OCI-LY1 (cell line): ENCODE results near the gene RNF17.

Source experiments
- H2AFZ ChIP-seq: fragments of 200-600 bp; sonication (generic), shearing (Covaris generic); 2 replicates; pipeline ENCODE4 v1.6.0; 2014; ENCODE audit warnings: antibody characterized with exemption, mild to moderate bottlenecking, low read length
- H3F3A ChIP-seq: fragments of 200-600 bp; sonication (generic), shearing (Covaris generic); 2 replicates; pipeline ENCODE4 v1.6.0; 2014; ENCODE audit warnings: mild to moderate bottlenecking, antibody characterized with exemption, low read length, moderate library complexity; ENCODE audit not compliant: insufficient read depth
- H3K27ac ChIP-seq: fragments of 200-600 bp; sonication (generic); 2 replicates; pipeline ENCODE4 v1.5.1; 2014; ENCODE audit warnings: low read length, mixed run types, mild to moderate bottlenecking, low read depth; ENCODE audit not compliant: poor library complexity, severe bottlenecking
- H3K27me3 ChIP-seq: fragments of 200-600 bp; sonication (generic); 2 replicates; pipeline ENCODE4 v1.6.0; 2014; ENCODE audit warnings: antibody characterized with exemption, mild to moderate bottlenecking, low read length, moderate library complexity; ENCODE audit not compliant: insufficient read depth
- H3K36me3 ChIP-seq: fragments of 200-600 bp; sonication (generic); 2 replicates; pipeline ENCODE4 v1.6.1; 2014; ENCODE audit warnings: mild to moderate bottlenecking, antibody characterized with exemption, low read length, moderate library complexity, mixed read lengths; ENCODE audit not compliant: insufficient read depth
- H3K4me1 ChIP-seq: fragments of 200-600 bp; sonication (generic); 2 replicates; pipeline ENCODE4 v1.5.1; 2014; ENCODE audit warnings: mild to moderate bottlenecking, low read length, moderate library complexity; ENCODE audit not compliant: insufficient read depth, severe bottlenecking
- H3K4me2 ChIP-seq: fragments of 200-600 bp; sonication (generic), shearing (Covaris generic); 2 replicates; pipeline ENCODE4 v1.6.1; 2014; ENCODE audit warnings: low read length
- H3K4me3 ChIP-seq: fragments of 200-600 bp; sonication (generic); 2 replicates; pipeline ENCODE4 v1.5.1; 2014; ENCODE audit warnings: low read length, low read depth, mild to moderate bottlenecking, mixed read lengths; ENCODE audit not compliant: poor library complexity, severe bottlenecking
- H3K79me2 ChIP-seq: fragments of 200-600 bp; shearing (Covaris generic); 2 replicates; pipeline ENCODE4 v1.6.1; 2016; ENCODE audit warnings: mixed run types, low read length, mixed read lengths; ENCODE audit not compliant: insufficient read depth
- H3K9ac ChIP-seq: fragments of 200-600 bp; sonication (generic), shearing (Covaris generic); 2 replicates; pipeline ENCODE4 v1.6.1; 2014; ENCODE audit warnings: mild to moderate bottlenecking, low read length, mixed read lengths
- H3K9me2 ChIP-seq: fragments of 200-600 bp; sonication (generic), shearing (Covaris generic); 2 replicates; pipeline ENCODE4 v1.6.1; 2014; ENCODE audit warnings: low read depth, mild to moderate bottlenecking, low read length, mixed read lengths
- H3K9me3 ChIP-seq: fragments of 200-600 bp; shearing (Covaris generic); 2 replicates; pipeline ENCODE4 v1.6.1; 2014; ENCODE audit warnings: low read length, mixed read lengths
- H4K20me1 ChIP-seq: fragments of 200-600 bp; sonication (generic), shearing (Covaris generic); 2 replicates; pipeline ENCODE4 v1.6.0; 2016; ENCODE audit warnings: mild to moderate bottlenecking, low read length; ENCODE audit not compliant: insufficient read depth
- EZH2 ChIP-seq: fragments of 200-600 bp; sonication (generic), shearing (Covaris generic); IDR thresholded peaks from 2 replicates; pipeline ENCODE4 v1.8.0; 2017; ENCODE audit warnings: borderline replicate concordance, mixed run types, mild to moderate bottlenecking, antibody characterized with exemption, low read length, moderate library complexity, mixed read lengths
- TF ChIP-seq, protein P1 (sequence below): fragments of 200-600 bp; sonication (generic), shearing (Covaris generic); IDR thresholded peaks from 2 replicates; pipeline ENCODE4 v1.5.1; 2017; ENCODE audit warnings: mild to moderate bottlenecking, antibody characterized with exemption, low read length, moderate library complexity, mixed read lengths

RNF17 gene

GRCh38 chr13:24788538-24788937, 24.6 kb downstream of the RNF17 start:
- no peak overlapping the region for H3K27ac ChIP-seq
- no peaks in the 10 kb centered on the region for H4K20me1 ChIP-seq
- H3K4me1 ChIP-seq, result no peaks in the 10 kb centered on the region
- no peaks in the 10 kb centered on the region for H3K36me3 ChIP-seq
- H3K9me3 ChIP-seq, result peaks cover 7% of the 10 kb centered on the region; the same call in 1 of the 2 replicates
- H2AFZ ChIP-seq, result no peak overlapping the region
- no peak overlapping the region for H3K4me3 ChIP-seq
- H3K9ac ChIP-seq, result no peak overlapping the region
- H3F3A ChIP-seq, result no peaks in the 10 kb centered on the region
- no peaks in the 10 kb centered on the region for H3K27me3 ChIP-seq
- H3K79me2 ChIP-seq, result no peaks in the 10 kb centered on the region
- no peak for TF ChIP-seq EZH2
- TF ChIP-seq, protein P1, sequence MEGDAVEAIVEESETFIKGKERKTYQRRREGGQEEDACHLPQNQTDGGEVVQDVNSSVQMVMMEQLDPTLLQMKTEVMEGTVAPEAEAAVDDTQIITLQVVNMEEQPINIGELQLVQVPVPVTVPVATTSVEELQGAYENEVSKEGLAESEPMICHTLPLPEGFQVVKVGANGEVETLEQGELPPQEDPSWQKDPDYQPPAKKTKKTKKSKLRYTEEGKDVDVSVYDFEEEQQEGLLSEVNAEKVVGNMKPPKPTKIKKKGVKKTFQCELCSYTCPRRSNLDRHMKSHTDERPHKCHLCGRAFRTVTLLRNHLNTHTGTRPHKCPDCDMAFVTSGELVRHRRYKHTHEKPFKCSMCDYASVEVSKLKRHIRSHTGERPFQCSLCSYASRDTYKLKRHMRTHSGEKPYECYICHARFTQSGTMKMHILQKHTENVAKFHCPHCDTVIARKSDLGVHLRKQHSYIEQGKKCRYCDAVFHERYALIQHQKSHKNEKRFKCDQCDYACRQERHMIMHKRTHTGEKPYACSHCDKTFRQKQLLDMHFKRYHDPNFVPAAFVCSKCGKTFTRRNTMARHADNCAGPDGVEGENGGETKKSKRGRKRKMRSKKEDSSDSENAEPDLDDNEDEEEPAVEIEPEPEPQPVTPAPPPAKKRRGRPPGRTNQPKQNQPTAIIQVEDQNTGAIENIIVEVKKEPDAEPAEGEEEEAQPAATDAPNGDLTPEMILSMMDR, result no peak
- H3K9me2 ChIP-seq, result no peaks in the 10 kb centered on the region
- no peak overlapping the region for H3K4me2 ChIP-seq

DNA sequence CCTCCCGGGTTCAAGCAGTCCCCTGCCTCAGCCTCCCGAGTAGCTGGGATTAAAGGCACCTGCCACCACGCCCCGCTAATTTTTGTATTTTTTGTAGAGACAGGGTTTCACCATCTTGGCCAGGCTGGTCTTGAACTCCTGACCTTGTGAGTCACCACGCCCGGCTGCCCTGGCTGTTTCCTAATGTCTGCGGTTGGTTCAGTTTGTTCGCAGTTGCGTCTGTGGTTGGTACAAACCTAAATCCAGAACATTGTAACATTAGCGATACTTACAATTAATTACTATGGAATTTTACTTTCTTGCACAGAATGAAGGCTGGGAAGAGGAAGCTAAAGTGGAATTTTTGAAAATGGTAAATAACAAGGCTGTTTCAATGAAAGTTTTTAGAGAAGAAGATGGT, 38.1 kb downstream of the RNF17 start:
- no peaks in the 10 kb centered on the region for H3F3A ChIP-seq
- no peak overlapping the region for H3K27ac ChIP-seq
- no peak overlapping the region for H3K4me3 ChIP-seq
- no peaks in the 10 kb centered on the region for H3K9me2 ChIP-seq
- no peaks in the 10 kb centered on the region for H3K4me1 ChIP-seq
- no peak overlapping the region for H3K9ac ChIP-seq
- no peak overlapping the region for H3K4me2 ChIP-seq
- no peaks in the 10 kb centered on the region for H3K79me2 ChIP-seq
- no peak overlapping the region for H2AFZ ChIP-seq
- H3K36me3 ChIP-seq, result no peaks in the 10 kb centered on the region
- no peaks in the 10 kb centered on the region for H4K20me1 ChIP-seq
- TF ChIP-seq, protein P1, result no peak
- TF ChIP-seq EZH2, result no peak
- H3K9me3 ChIP-seq, result no peaks in the 10 kb centered on the region
- no peaks in the 10 kb centered on the region for H3K27me3 ChIP-seq

DNA sequence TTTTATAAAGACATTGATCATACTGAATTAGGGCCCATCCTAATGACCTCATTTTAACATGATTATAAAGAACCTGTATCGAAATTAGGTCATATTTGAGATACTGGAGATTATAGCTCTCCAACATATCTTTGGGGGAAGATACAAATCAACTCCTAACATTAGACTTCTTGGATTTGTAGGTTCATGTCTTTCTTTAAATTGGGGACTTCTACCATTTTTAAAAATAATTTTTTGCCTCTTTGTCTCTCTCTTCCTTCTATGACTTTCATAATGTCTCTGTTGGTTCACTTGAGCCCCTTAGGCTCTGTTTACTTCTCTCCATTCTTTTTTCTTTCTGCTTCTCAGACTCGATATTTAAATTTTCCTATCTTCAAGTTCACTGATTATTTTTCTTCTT, 57.2 kb downstream of the RNF17 start:
- Histone ChIP-seq H3K27me3 (no peaks in the 10 kb centered on the region), H3K9me2 (no peaks in the 10 kb centered on the region), H3K4me1 (no peaks in the 10 kb centered on the region), H3K36me3 (no peaks in the 10 kb centered on the region), H4K20me1 (no peaks in the 10 kb centered on the region), H3K27ac (no peak overlapping the region), H3F3A (no peaks in the 10 kb centered on the region), H3K4me2 (no peak overlapping the region), H2AFZ (no peak overlapping the region), H3K9me3 (no peaks in the 10 kb centered on the region), H3K79me2 (no peaks in the 10 kb centered on the region), H3K4me3 (no peak overlapping the region), H3K9ac (no peak overlapping the region)
- TF ChIP-seq, protein P1, result no peak
- no peak for TF ChIP-seq EZH2
